ENCODE measurements around the gene ZBTB45.
A peak's percentile ranks its signal among the peaks of the same experiment; 100 is the strongest.

ZBTB45 gene

GRCh38 chr19:58538257-58539168, 18.9 kb upstream of the ZBTB45 start:
- DNase-seq, result peak; percentile 47 to 63

- no peak for DNase-seq
These were observed 17.5 kb upstream of the ZBTB45 start for GRCh38 chr19:58536852-58537798.

- no peak for DNase-seq
These were observed 16.2 kb upstream of the ZBTB45 start for GRCh38 chr19:58535857-58536256.

DNA sequence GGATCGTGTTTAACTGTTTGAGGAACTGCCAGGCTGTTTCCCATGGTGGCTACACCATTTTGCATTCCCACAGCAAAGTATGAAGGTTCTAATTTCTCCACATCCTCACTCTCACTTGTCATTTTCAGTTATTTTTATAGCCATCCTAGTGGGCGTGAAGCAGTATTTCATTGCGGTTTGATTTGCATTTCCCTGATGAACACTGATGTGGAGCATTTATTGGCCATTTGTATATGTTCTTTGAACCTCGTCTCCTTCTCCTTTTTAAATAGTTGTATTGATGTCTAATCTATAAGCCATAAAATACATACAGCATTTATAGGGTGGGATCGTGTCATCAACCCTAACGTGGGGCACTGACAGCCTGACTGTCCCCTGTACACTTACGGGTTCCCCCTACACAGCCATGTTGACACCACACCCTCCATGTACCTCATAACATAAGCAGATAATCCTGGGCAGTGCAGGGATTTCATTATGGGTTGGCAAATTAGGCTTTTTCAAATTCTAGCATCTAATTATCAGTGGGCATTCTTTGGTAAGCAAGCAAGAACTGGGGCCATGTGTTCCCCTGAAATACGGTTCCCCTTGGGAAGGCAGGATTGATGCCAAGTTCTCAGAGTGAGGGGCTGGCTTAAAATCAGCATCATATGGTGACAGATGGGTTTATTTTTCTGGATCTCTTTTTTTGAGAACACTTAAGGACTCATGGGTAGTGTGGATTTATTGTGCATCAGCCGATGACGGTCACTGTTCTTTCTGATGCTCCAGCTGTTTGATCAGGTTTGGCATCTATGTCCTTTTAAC, 11.6 kb upstream of the ZBTB45 start:
- DNase-seq, result no peak

- no peak for DNase-seq
These were observed 9.8 kb upstream of the ZBTB45 start for GRCh38 chr19:58529405-58529804.

DNA sequence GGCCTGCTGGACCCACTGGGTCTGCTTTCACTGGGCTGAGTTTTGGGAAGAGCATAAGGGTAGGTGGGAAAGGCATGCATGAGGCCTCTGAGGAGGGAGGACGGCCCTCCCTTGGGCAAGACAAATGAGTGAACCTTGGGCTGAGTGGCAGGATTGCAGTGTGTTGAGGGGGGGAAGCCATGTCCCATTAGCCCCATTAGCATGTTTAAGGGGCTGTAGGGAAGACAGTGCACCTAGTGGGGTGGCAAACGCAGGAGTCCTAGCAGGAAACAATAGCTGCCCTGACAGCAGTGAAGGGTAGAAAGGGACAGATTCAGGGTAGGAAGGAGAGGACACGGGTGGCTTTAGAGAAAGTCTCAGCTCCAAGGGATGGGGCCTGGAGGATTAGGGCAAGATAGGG, 3.1 kb upstream of the ZBTB45 start:
- DNase-seq, result no peak

DNA sequence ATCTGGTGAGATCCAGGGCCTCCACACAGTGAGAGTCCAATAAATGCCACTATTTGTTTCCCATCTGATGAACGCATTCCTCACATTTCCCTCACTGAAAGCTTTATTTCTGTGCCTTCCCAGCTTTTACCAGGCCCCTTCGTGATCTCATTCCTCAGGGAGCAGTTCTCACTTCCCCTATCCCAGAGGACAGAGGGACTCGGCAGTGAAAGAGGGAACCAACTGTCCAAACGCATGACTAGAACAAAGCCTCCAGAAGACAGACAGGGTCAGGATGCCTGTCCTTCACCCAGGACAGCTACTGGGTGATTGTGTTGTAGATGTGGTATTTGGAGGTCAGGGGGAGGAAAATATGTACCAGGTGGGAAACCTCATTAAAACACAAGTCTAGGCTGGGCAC, 2.0 kb upstream of the ZBTB45 start:
- no peak for DNase-seq

DNA sequence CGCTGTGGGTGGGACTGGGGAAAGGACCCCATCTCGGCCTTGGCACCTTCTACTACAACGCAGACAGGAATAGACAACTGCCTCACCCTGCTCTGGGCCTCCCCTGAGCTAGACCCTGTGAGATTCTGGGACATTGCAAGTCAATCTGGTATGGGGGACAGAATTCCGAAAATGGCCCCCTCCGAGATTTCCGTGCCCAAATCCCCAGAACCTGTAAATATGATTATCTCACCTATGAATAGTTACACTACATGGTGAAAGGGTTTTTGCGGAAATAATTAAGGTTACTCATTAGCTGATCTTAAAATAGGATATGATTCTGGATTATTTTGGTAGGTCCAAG, 618 bp upstream of the ZBTB45 start:
- no peak for DNase-seq

GRCh38 chr19:58519087-58519354, 589 bp downstream of the ZBTB45 start:
- DNase-seq, result peak; percentile 57 to 60

GRCh38 chr19:58518256-58519086, 1.1 kb downstream of the ZBTB45 start:
- DNase-seq, result no peak

DNA sequence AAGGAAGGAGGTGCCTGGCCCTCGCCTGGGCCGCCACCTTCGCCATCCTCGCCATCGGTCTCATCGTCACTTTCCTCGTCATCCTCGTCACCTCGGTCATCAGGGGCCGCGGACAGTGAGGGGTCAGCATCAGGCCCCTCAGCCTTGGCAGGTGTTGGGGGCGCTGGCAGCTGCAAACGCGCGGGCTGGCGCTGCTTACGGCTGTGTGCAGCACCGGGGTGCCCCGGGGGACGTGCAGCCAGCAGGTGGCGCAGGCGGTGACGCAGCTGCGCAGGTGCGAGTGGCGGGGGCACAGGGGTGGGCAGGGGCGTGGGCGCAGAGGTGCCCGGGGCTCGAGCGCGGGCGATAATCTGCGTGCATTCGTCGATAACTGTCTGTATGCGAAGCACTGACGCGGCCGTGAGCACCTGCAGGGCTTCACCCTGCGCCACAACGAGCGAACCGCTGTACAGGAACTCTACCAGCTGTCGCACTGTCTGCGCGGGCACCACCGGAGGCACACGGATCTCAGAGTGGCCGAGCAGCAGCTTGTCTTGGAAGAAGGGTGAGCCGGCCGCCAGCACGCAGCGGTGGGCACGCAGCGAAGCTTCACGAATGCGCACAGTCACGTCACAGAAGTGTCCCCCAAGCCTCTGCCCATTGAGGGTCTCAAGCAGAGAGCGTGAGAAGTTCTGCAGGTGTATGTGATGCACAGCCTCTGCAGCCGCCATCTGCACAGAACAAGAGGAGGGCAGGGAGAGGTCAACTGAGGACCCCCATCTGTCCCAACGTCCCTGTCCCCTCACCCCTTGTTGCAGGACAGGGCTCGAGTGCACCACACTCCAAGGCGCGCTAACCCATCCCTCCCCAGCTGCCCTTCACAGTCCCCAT, 2.4 kb downstream of the ZBTB45 start:
- DNase-seq, result no peak

- no peak for DNase-seq
These were observed 3.3 kb downstream of the ZBTB45 start for GRCh38 chr19:58516246-58516836.

DNA sequence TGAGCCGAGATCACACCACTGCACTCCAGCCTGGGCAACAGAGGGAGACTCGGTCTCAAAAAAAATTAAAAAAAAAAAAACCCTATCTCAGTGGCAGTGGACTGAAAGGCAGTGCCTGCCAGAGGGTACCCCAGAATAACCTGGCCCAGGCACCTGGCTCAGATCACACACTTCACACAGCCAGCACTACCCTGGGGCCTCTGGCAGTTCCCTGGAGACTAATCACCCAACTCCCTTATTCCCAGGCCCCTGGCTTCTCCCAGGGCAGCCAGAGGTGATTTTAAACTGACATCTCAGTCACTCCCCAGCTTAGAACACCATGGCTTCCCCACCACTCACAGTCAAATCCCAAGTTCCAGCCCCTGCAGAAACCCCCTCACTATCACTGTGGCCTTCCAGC, 4.4 kb downstream of the ZBTB45 start:
- no peak for DNase-seq

- no peak for DNase-seq
These were observed 5.0 kb downstream of the ZBTB45 start for GRCh38 chr19:58514564-58515022.

DNA sequence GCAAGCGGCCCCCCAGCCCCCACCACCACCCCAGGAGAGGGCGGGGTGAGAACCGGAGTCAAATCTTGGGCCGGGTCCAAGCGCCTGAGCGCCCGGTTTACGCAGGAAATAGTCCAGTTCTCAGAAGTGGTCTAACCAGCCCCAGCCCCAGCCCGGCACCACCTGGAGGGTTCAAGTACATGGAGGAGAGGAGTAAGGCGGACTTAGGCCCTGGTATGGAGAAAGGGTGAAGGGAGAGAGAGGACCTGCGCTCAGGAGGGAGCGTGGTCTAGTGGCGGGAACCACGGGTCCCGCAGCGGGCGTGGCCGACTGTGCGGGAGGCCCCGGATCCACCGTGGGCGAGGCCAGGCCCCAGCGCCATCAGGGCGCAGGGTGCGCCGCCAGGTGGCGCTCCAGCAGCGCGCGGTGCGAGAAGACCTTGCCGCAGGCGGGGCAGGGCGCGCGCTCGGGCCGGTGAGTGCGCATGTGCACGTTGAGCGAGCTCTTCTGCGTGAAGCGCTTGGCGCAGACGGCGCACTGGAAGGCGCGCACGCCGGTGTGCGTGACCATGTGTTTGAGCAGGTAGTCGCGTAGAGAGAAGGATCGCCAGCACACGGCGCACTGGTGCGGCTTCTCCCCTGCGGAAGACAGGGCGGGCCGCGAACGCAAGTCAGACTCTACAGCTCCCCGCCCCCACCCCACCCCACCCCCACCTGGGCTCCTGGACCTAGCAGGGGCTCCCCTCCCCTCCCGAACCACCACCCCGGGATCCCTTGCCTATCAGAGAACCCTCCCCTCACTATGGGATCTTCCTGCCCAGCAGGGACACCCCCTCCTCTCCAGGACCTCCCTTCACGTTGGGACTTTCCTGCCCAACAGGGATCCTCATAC, 5.7 kb downstream of the ZBTB45 start:
- peak; percentile 95 to 98 for DNase-seq

DNA sequence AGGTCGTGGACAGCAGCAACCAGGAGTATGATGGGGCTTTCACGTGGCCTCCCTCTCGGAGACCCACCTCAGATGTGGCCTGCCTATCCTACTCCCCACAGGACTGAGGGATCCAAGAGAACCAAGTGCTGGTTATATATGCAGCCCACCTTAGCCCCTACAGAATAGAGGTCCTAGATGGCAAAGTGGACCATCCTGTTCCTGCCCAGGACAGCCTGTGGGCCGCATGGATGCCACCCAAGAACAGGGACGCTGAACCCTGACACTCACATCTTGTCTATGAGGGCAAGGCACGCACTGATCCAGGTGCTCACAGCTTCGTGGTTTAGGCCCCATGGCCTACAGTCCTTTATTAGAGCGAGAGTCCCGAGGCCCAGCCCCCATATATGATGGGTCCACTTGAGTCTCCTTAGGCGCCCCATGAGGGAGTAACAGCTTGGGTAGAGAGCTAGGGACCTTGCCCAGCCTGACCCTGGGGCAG, 6.4 kb downstream of the ZBTB45 start:
- DNase-seq, result no peak

DNA sequence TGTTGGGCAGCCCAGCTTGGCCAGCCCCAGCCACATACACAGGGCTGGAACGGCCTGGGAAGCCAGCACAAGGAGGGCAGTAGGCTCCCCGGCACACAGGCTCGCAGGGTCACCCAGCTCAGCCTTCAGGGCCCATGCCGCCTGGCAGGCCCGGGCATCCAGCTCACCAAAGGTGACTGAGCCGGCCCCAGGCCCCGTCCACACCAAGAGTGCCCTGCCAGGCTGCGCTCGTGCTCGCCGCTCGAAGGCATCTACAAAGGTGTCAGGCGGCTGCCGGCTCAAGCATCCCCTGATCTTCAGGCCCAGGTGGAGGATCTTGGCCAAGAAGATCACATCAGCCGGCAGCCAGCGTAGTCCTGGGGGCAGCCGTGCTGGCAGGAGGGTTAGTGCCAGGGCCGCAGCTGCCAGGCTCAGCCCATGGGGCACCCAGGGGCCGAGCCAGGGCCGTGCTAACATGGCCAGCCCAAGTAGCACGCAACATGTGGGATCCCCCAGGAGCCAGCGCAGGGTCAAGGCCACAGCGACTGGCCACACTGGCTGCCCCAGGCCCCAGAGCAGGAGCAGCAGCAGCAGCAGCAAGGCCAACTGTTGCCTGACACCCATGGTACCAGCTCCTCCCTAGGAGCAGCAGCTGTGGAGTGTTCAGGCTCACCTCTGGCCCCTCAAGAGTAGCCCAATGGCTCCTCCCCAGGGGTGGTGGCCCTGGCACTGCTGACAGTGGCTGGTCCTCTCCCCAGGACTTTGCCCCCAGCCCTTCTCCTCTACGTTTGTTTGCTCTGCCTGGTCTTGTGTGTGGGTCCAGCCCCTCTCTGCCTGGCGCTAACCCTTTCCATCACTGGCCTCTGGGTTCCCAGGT, 8.0 kb downstream of the ZBTB45 start, which contains the start of gene SLC27A5:
TSS of gene SLC27A5 (minus strand) at position 640 of the 856 bp plus-strand sequence. CDS start at position 603, 37 bp downstream.
- DNase-seq, result no peak

Measured in stimulated activated CD4-positive, alpha-beta T cell treated with anti-CD3 and anti-CD28 coated beads, Interleukin-2, amount 100 ng/mL, for 24 hours (primary cell).